GM23338 (cell line): ENCODE measurements around the gene BANP. TPM values are rescaled to one million over a fixed set of nuclear protein-coding genes. Genes with fewer than 3 reads are reported as not detected.

Experiments used
- ATAC-seq: fragments of 200-7000 bp; cut with Tn5 transposase; 3 replicates; pipeline ENCODE4 v1.9.1; 2020
- DNase-seq: peaks from one replicate; pipeline ENCODE4 v3.0.0-alpha.2; 2015; ENCODE audit warnings: low spot score
- H2AFZ ChIP-seq: fragments of 200-600 bp; sonication (generic); 2 replicates; pipeline ENCODE4 v1.8.0; 2016; ENCODE audit warnings: antibody characterized with exemption, mild to moderate bottlenecking, moderate library complexity
- H3F3A ChIP-seq: fragments of 200-600 bp; sonication (generic); replicated peaks from 2 replicates; pipeline ENCODE4 v1.8.0; 2017; ENCODE audit warnings: antibody characterized with exemption, mixed run types, low read depth
- H3K27ac ChIP-seq: fragments of 200-600 bp; sonication (generic); 2 replicates; pipeline ENCODE4 v1.6.1; 2016; ENCODE audit warnings: low read depth
- H3K27me3 ChIP-seq: fragments of 200-600 bp; sonication (generic); 2 replicates; pipeline ENCODE4 v1.8.0; 2016; ENCODE audit warnings: mild to moderate bottlenecking, mixed run types, moderate library complexity; ENCODE audit not compliant: insufficient read depth
- H3K36me3 ChIP-seq: fragments of 200-600 bp; sonication (generic); 2 replicates; pipeline ENCODE4 v1.8.0; 2016; ENCODE audit warnings: mild to moderate bottlenecking; ENCODE audit not compliant: insufficient read depth
- H3K4me1 ChIP-seq: fragments of 200-600 bp; sonication (generic); 2 replicates; pipeline ENCODE4 v1.8.0; 2016; ENCODE audit warnings: mild to moderate bottlenecking, moderate library complexity; ENCODE audit not compliant: insufficient read depth
- H3K4me2 ChIP-seq: fragments of 200-600 bp; sonication (generic); 2 replicates; pipeline ENCODE4 v1.7.1; 2017; ENCODE audit warnings: mixed run types
- H3K4me3 ChIP-seq: fragments of 200-600 bp; sonication (generic); 2 replicates; pipeline ENCODE4 v1.6.1; 2016; ENCODE audit warnings: mixed run types
- H3K79me2 ChIP-seq: fragments of 200-600 bp; sonication (generic); replicated peaks from 2 replicates; pipeline ENCODE4 v1.8.0; 2017; ENCODE audit warnings: mild to moderate bottlenecking; ENCODE audit not compliant: insufficient read depth
- H3K9me2 ChIP-seq: fragments of 200-600 bp; sonication (generic); 2 replicates; pipeline ENCODE4 v1.8.0; 2017; ENCODE audit not compliant: insufficient read depth
- H4K20me1 ChIP-seq: fragments of 200-600 bp; sonication (generic); replicated peaks from 2 replicates; pipeline ENCODE4 v1.8.0; 2017; ENCODE audit warnings: mild to moderate bottlenecking; ENCODE audit not compliant: insufficient read depth
- H3K27ac Mint-ChIP-seq: 2 replicates; pipeline ENCODE4 v1.8.0; 2020; ENCODE audit warnings: inconsistent platforms, mild to moderate bottlenecking, moderate library complexity, mixed read lengths
- H3K27me3 Mint-ChIP-seq: 3 replicates; pipeline ENCODE4 v1.8.0; 2022; ENCODE audit warnings: low read depth, mild to moderate bottlenecking, moderate library complexity, mixed read lengths, inconsistent platforms; ENCODE audit not compliant: insufficient read depth, poor library complexity
- H3K36me3 Mint-ChIP-seq: 3 replicates; pipeline ENCODE4 v1.8.0; 2021; ENCODE audit warnings: low read depth, mild to moderate bottlenecking, inconsistent platforms, moderate library complexity, mixed read lengths
- H3K4me1 Mint-ChIP-seq: 3 replicates; pipeline ENCODE4 v1.8.0; 2020; ENCODE audit warnings: mild to moderate bottlenecking, inconsistent platforms, mixed read lengths
- H3K4me3 Mint-ChIP-seq: 3 replicates; pipeline ENCODE4 v1.8.0; 2021; ENCODE audit warnings: moderate library complexity, mild to moderate bottlenecking, inconsistent platforms, mixed read lengths
- H3K9me3 Mint-ChIP-seq: 3 replicates; pipeline ENCODE4 v1.8.0; 2020; ENCODE audit warnings: moderate library complexity, mild to moderate bottlenecking, inconsistent platforms, mixed read lengths
- CTCF ChIP-seq, 2 experiments: fragments of 200-600 bp in 1 of 2; sonication (generic) in 1 of 2; conservative IDR thresholded peaks; 2 replicates each; pipeline versions ENCODE4 v1.5.1 to v1.6.1; 2016 to 2017; ENCODE audit warnings: antibody characterized with exemption in 2 of 2, low read depth in 2 of 2, mild to moderate bottlenecking in 2 of 2, moderate library complexity in 1 of 2
- ETS1 ChIP-seq: IDR thresholded peaks from 2 replicates; pipeline ENCODE4 v1.6.1; 2016; ENCODE audit warnings: antibody characterized with exemption
- EZH2phosphoT487 ChIP-seq: fragments of 200-600 bp; sonication (generic); IDR thresholded peaks from one replicate; pipeline ENCODE4 v1.8.1; 2018; ENCODE audit warnings: antibody characterized with exemption; ENCODE audit not compliant: unreplicated experiment
- JUNB ChIP-seq: IDR thresholded peaks from one replicate; pipeline ENCODE4 v1.6.1; 2016; ENCODE audit warnings: antibody characterized with exemption; ENCODE audit not compliant: unreplicated experiment
- ZNF114 ChIP-seq: fragments of 250-450 bp; sonication (Bioruptor Pico); IDR thresholded peaks from 2 replicates; pipeline ENCODE4 v1.5.0; 2020; ENCODE audit warnings: mild to moderate bottlenecking, moderate library complexity
- ZNF462 ChIP-seq: fragments of 250-450 bp; sonication (Bioruptor Pico); IDR thresholded peaks from 2 replicates; pipeline ENCODE4 v1.5.0; 2020; ENCODE audit warnings: mild to moderate bottlenecking, moderate library complexity
- polyA plus RNA-seq: library from polyadenylated mRNA; unstranded; fragments of >200 nt; fragmentation: Nextera tagmentation; extraction: Ambion mirVana; gene quantifications from 2 replicates; pipeline ENCODE4 v1.2.1, GENCODE V29; 2016
- total RNA-seq: library from RNA; depleted of rRNA; stranded (reverse); fragments of >200 nt; shearing (Covaris generic); gene quantifications from 2 replicates; pipeline ENCODE4 v1.2.3, GENCODE V29; 2014

Gene BANP
- total and polyA plus RNA-seq, 2 experiments from 2014 or later, result 22.3 to 48.0 TPM

GRCh38 chr16:88002749-88003148, 51.5 kb downstream of the BANP start (continued):
- no peak for TF ChIP-seq ZNF462 (CRISPR knock-in tag)
- TF ChIP-seq ZNF114 (CRISPR knock-in tag), result no peak
- TF ChIP-seq JUNB, result no peak

DNA sequence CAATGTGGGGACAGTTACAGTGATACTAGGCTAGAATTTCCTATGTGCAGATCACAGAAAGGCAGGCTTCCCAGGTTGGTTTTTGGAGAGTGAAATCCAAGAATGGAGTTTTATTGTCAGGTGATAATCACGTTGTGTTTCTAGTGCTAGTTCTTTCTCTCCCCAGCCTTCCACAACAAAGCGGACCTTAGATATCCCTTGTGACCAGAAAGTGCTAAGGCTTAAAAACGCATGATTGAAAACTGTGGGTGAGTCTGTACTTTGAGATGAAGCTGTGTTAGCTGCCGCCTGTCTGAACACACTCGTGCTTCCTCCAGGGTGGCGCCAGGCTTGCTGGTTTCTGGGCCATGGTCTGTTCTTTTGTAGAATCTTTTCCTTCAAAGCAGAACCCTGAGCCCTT, 52.1 kb downstream of the BANP start:
- Histone ChIP-seq H3K36me3 (peaks cover 8% of the 10 kb centered on the region; the same call in 1 of the 2 replicates), H3K27ac (no peak overlapping the region), H3K4me2 (no peak overlapping the region), H3K4me1 (no peaks in the 10 kb centered on the region), H2AFZ (no peak overlapping the region), H3K79me2 (peaks cover 23% of the 10 kb centered on the region), H3K27me3 (no peaks in the 10 kb centered on the region), H3F3A (0 out of 2 replicates have a peak, but pooled peaks cover 4% of the 10 kb centered on the region), H4K20me1 (no peaks in the 10 kb centered on the region; the same call in 1 of the 2 replicates), H3K9me2 (no peaks in the 10 kb centered on the region), H3K4me3 (no peak overlapping the region)
- H3K4me1 Mint-ChIP-seq, result peaks cover 5% of the 10 kb centered on the region; the same call in 2 of the 3 replicates
- peaks cover 1% of the 10 kb centered on the region for H3K27me3 Mint-ChIP-seq
- H3K9me3 Mint-ChIP-seq, result no peaks in the 10 kb centered on the region; the same call in 1 of the 3 replicates
- DNase-seq (no peak), ATAC-seq (no peak)
- H3K27ac Mint-ChIP-seq, result no peak overlapping the region
- no peak overlapping the region for H3K4me3 Mint-ChIP-seq
- H3K36me3 Mint-ChIP-seq, result peaks cover 44% of the 10 kb centered on the region
- TF ChIP-seq ZNF114 (CRISPR knock-in tag), result no peak
- TF ChIP-seq CTCF (conservative IDR thresholded peaks at IDR 0.05; ENCODE audit: low read depth in 2 of 2), result no peak
- no peak for TF ChIP-seq ETS1
- no peak for TF ChIP-seq ZNF462 (CRISPR knock-in tag)
- TF ChIP-seq EZH2phosphoT487, result no peak
- TF ChIP-seq JUNB, result no peak
